K562 (cell line): ENCODE data around the gene OR11A1. TPM values are rescaled to one million over a fixed set of nuclear protein-coding genes. Genes with fewer than 3 reads are reported as not detected.

Source experiments
- MTA2 ChIP-seq: fragments of 450-650 bp; IDR thresholded peaks from 2 replicates; pipeline ENCODE4 v1.6.1; 2016; ENCODE audit warnings: low read depth
- NFIX ChIP-seq: fragments of 250-450 bp; sonication (Bioruptor Pico); IDR thresholded peaks from 2 replicates; pipeline ENCODE4 v1.4.0; 2020; ENCODE audit warnings: low read depth, mild to moderate bottlenecking, moderate library complexity
- NR2C2 ChIP-seq, 2 experiments: fragments of 200-800 bp in 1 of 2; sonication (Bioruptor generic) in 1 of 2; sonication (generic) in 1 of 2; formaldehyde crosslinking in 1 of 2; IDR thresholded peaks; 2 replicates each; pipeline versions ENCODE4 v1.6.1 to v1.8.0; 2016 to 2022; ENCODE audit warnings: mild to moderate bottlenecking in 1 of 2, missing compliant biosample characterization in 1 of 2, missing genetic modification characterization in 1 of 2, missing genetic modification reagents in 1 of 2
- PCBP1 ChIP-seq: fragments of 200-400 bp; formaldehyde crosslinking; IDR thresholded peaks from 2 replicates; pipeline ENCODE4 v1.6.1; 2018; ENCODE audit warnings: mild to moderate bottlenecking, low read depth, low read length; ENCODE audit not compliant: poor library complexity, severe bottlenecking
- RUNX1 ChIP-seq: sonication (generic); IDR thresholded peaks from 2 replicates; pipeline ENCODE4 v1.6.1; 2016; ENCODE audit warnings: antibody characterized with exemption, low read depth
- SMARCE1 ChIP-seq: fragments of 450-650 bp; IDR thresholded peaks from 2 replicates; pipeline ENCODE4 v1.7.1; 2016; ENCODE audit warnings: mild to moderate bottlenecking
- SREBF2 ChIP-seq: sonication (generic); formaldehyde crosslinking; IDR thresholded peaks from 2 replicates; pipeline ENCODE4 v1.4.0; 2020; ENCODE audit warnings: mild to moderate bottlenecking, missing genetic modification reagents
- TCF3 ChIP-seq: sonication (generic); formaldehyde crosslinking; IDR thresholded peaks from 2 replicates; pipeline ENCODE4 v1.4.0; 2020; ENCODE audit warnings: mild to moderate bottlenecking, missing genetic modification reagents
- ZNF561 ChIP-seq: fragments of 450-650 bp; formaldehyde crosslinking; conservative IDR thresholded peaks from 2 replicates; pipeline ENCODE4 v1.4.0; 2020; ENCODE audit warnings: mild to moderate bottlenecking, moderate library complexity
- ZNF785 ChIP-seq: fragments of 250-450 bp; sonication (Bioruptor Pico); IDR thresholded peaks from 2 replicates; pipeline ENCODE4 v1.4.0; 2020; ENCODE audit warnings: mild to moderate bottlenecking
- polyA plus RNA-seq, 8 experiments: library from polyadenylated mRNA; depleted of rRNA in 4 of 8; stranded (reverse) in 5 of 8; unstranded in 3 of 8; fragments of >200 nt; fragmentation: Nextera tagmentation in 2 of 8; fragmentation: Illumina TruSeq in 1 of 8; extraction: Ambion mirVana in 2 of 8; extraction: Trizol in 1 of 8; gene quantifications; 2 replicates each; pipeline versions ENCODE4 v1.2.1 to v1.2.3, GENCODE V29; 2011 to 2014; ENCODE audit warnings: inconsistent platforms in 1 of 8, missing spikeins in 1 of 8
- total RNA-seq, 7 experiments: library from RNA; depleted of rRNA in 6 of 7; stranded (reverse); fragments of >200 nt in 6 of 7; fragmentation: Illumina TruSeq in 2 of 7; extraction: Trizol in 2 of 7; gene quantifications; 2 replicates each; pipeline versions ENCODE4 v1.2.1 to v1.2.3, GENCODE V29; 2011 to 2021; ENCODE audit warnings: low replicate concordance in 1 of 7
- TF ChIP-seq, protein P1 (sequence below), 2 experiments: fragments of 450-650 bp in 1 of 2; sonication (generic) in 1 of 2; formaldehyde crosslinking in 1 of 2; IDR thresholded peaks; 2 replicates each; pipeline versions ENCODE4 v1.7.1 to v1.9.0; 2016 to 2022; ENCODE audit warnings: inconsistent platforms in 1 of 2, mild to moderate bottlenecking in 1 of 2, missing genetic modification reagents in 1 of 2
- TF ChIP-seq, protein P2 (sequence below): sonication (generic); formaldehyde crosslinking; IDR thresholded peaks from 2 replicates; pipeline ENCODE4 v1.8.0; 2022; ENCODE audit warnings: mild to moderate bottlenecking, missing genetic modification reagents

The OR11A1 gene
- total and polyA plus RNA-seq, 9 of the 15 experiments (the other 6 are each of a cell fraction or from before 2014, with no cell fraction given), result not detected

DNA sequence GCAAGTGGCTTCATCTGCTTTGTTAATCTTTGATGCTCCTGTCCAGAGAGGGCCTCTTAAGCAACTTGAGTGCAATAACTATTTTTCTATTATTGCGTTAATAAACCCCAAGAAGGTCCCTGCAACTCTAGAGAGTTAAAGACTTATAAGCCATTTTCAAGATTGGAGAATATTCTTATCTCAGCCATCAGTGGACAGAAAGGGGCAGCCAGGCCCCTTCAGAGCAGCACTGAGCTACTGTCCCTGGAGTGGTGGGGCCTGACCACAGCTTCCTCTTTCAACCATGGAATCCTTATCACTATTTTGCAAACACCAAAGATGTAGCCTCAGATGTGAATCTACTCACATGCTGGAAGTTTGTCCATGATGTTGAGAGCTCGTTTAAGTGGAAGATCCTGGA lies 33.7 kb upstream of the OR11A1 start (continued):
- TF ChIP-seq, protein P1, sequence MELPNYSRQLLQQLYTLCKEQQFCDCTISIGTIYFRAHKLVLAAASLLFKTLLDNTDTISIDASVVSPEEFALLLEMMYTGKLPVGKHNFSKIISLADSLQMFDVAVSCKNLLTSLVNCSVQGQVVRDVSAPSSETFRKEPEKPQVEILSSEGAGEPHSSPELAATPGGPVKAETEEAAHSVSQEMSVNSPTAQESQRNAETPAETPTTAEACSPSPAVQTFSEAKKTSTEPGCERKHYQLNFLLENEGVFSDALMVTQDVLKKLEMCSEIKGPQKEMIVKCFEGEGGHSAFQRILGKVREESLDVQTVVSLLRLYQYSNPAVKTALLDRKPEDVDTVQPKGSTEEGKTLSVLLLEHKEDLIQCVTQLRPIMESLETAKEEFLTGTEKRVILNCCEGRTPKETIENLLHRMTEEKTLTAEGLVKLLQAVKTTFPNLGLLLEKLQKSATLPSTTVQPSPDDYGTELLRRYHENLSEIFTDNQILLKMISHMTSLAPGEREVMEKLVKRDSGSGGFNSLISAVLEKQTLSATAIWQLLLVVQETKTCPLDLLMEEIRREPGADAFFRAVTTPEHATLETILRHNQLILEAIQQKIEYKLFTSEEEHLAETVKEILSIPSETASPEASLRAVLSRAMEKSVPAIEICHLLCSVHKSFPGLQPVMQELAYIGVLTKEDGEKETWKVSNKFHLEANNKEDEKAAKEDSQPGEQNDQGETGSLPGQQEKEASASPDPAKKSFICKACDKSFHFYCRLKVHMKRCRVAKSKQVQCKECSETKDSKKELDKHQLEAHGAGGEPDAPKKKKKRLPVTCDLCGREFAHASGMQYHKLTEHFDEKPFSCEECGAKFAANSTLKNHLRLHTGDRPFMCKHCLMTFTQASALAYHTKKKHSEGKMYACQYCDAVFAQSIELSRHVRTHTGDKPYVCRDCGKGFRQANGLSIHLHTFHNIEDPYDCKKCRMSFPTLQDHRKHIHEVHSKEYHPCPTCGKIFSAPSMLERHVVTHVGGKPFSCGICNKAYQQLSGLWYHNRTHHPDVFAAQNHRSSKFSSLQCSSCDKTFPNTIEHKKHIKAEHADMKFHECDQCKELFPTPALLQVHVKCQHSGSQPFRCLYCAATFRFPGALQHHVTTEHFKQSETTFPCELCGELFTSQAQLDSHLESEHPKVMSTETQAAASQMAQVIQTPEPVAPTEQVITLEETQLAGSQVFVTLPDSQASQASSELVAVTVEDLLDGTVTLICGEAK (IDR thresholded peaks at IDR 0.05), result no peak
- TF ChIP-seq, protein P1 (CRISPR knock-in tag; IDR thresholded peaks at IDR 0.05), result no peak
- TF ChIP-seq SREBF2 (no peak), SMARCE1 (peak; percentile 96; the same call in 1 of the 2 replicates), NR2C2 (CRISPR knock-in tag; IDR thresholded peaks at IDR 0.05) (no peak), NR2C2 (tag; IDR thresholded peaks at IDR 0.05) (no peak), PCBP1 (no peak), MTA2 (peak; percentile 55), NFIX (CRISPR knock-in tag) (no peak), ZNF561 (no peak), RUNX1 (0 out of 2 replicates have a peak, but pooled peaks have one; percentile 31), ZNF785 (no peak), TCF3 (CRISPR knock-in tag) (peak; percentile 70)
- TF ChIP-seq, protein P2, sequence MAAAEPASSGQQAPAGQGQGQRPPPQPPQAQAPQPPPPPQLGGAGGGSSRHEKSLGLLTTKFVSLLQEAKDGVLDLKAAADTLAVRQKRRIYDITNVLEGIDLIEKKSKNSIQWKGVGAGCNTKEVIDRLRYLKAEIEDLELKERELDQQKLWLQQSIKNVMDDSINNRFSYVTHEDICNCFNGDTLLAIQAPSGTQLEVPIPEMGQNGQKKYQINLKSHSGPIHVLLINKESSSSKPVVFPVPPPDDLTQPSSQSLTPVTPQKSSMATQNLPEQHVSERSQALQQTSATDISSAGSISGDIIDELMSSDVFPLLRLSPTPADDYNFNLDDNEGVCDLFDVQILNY (CRISPR knock-in tag), result no peak
